ENCODE data around the gene NCAPH2. TPM values are rescaled to one million over a fixed set of nuclear protein-coding genes. Genes with fewer than 3 reads are reported as not detected.

The NCAPH2 gene
- total and polyA plus RNA-seq, 2 experiments from 2014 or later = 28.6 to 61.0 TPM

DNA sequence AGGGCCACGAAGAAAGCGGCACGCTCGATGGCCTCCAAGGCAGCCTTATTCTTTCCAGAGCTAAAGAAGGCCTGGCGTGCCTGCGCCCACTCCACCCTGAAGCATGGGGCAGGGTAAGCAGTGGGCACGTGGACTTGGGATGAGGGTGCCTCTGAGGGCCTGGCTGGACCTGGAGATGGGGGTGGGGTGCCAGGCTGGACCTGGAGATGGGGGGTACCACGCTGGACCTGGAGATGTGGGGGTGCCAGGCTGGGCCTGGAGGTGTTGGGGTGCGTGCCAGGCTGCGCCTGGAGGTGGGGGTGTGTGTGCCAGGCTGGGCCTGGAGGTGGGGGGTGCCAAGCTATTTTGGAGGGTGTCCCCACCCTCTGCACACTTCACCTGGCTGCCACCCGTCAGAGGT, 64.9 kb downstream of the NCAPH2 start:
- H3K27me3 ChIP-seq (replicated peaks; ENCODE audit: insufficient read depth) = no peaks in the 10 kb centered on the region
- no peaks in the 10 kb centered on the region; the same call in 1 of the 2 replicates for H3K4me1 ChIP-seq (ENCODE audit: insufficient read depth)
- in situ Hi-C loops (cut with MboI) = no loop called here
- no peak for DNase-seq
- H3K9me2 ChIP-seq (ENCODE audit: insufficient read depth) = no peaks in the 10 kb centered on the region
- H3F3A ChIP-seq (ENCODE audit: insufficient read depth) = no peaks in the 10 kb centered on the region
- no peak overlapping the region for H3K27ac ChIP-seq
- no peak overlapping the region for H3K9ac ChIP-seq
- no peaks in the 10 kb centered on the region for H3K79me2 ChIP-seq (ENCODE audit: insufficient read depth)
- H4K20me1 ChIP-seq (ENCODE audit: insufficient read depth) = no peaks in the 10 kb centered on the region
- no peak overlapping the region for H2AFZ ChIP-seq
- no peaks in the 10 kb centered on the region for H3K36me3 ChIP-seq (ENCODE audit: low read depth)
- no peak overlapping the region for H3K4me2 ChIP-seq (ENCODE audit: unreplicated experiment)
- TF ChIP-seq EZH2 (IDR thresholded peaks at IDR 0.05; ENCODE audit: insufficient read depth, poor library complexity, severe bottlenecking) (no peak), EZH2phosphoT487 (IDR thresholded peaks at IDR 0.05; ENCODE audit: insufficient read depth, low read depth) (no peak)
- no peak overlapping the region for H3K4me3 ChIP-seq
- H3K9me3 ChIP-seq (ENCODE audit: low read depth) = no peaks in the 10 kb centered on the region
- 84 to 85% methylated on average over 10 to 11 of the region's 11 CpGs for WGBS, 2 experiments (ENCODE audit: low coverage in 1 of 2, low lambda C conversion rate in 2 of 2, missing lambda C conversion rate in 2 of 2)

DNA sequence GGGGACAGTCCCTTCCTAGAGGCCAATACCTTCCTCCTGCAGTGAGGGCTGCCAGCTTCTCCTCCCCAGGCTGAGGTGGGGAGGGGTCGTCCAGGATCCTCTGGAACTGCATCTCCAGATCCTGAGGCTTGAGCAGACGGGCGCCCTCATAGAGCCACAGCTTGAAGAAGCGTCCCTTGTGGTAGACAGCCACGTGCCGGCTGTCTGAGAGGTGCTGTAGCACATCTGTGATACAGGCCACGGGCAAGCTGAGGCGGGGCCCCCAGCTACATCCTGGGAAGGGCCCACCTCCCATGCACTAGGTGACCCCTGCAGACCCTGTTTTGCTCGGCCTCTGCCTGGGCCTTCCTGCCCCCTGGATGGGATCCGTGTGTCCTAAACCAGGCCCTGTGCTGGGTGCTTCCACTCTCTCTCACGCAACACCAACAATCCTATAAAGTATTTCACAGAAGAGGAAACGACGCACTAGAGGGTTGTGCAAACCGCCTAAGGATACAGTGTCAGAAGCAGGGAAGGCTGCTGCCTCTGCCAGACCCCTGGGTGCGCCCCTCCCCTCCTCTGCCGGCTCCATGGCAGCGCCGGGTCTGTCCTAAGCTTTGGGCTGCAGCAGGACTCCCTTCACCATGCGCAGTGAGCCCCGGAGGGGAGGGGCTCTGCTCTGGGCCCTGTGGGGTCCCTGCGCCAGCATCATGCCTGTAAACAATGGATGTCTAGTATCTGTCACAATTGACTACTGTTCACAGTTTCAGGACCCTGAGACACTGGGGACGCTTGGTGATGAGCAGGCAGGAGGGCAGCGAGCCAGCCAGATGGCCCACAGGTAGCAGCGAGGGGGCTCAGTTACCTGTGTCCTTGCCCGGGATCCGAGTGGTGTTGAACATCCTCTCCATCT, 65.7 kb downstream of the NCAPH2 start:
- no peaks in the 10 kb centered on the region for H3K36me3 ChIP-seq (ENCODE audit: low read depth)
- in situ Hi-C loops (cut with MboI) = no loop called here
- H3K4me1 ChIP-seq (ENCODE audit: insufficient read depth) = peaks cover 7% of the 10 kb centered on the region
- H4K20me1 ChIP-seq (ENCODE audit: insufficient read depth) = no peaks in the 10 kb centered on the region
- TF ChIP-seq EZH2 (IDR thresholded peaks at IDR 0.05; ENCODE audit: insufficient read depth, poor library complexity, severe bottlenecking) = no peak
- TF ChIP-seq EZH2phosphoT487 (IDR thresholded peaks at IDR 0.05; ENCODE audit: insufficient read depth, low read depth) = no peak
- no peak overlapping the region for H3K4me3 ChIP-seq
- H3K4me2 ChIP-seq (ENCODE audit: unreplicated experiment) = no peak overlapping the region
- no peaks in the 10 kb centered on the region for H3K27me3 ChIP-seq (replicated peaks; ENCODE audit: insufficient read depth)
- no peaks in the 10 kb centered on the region for H3K79me2 ChIP-seq (ENCODE audit: insufficient read depth)
- H3K9me3 ChIP-seq (ENCODE audit: low read depth) = no peaks in the 10 kb centered on the region
- no peak overlapping the region for H3K27ac ChIP-seq
- no peak for DNase-seq
- H3F3A ChIP-seq (ENCODE audit: insufficient read depth) = no peaks in the 10 kb centered on the region
- no peak overlapping the region for H2AFZ ChIP-seq
- H3K9ac ChIP-seq = no peak overlapping the region
- no peaks in the 10 kb centered on the region for H3K9me2 ChIP-seq (ENCODE audit: insufficient read depth)
- WGBS, 2 experiments (ENCODE audit: low coverage in 1 of 2, low lambda C conversion rate in 2 of 2, missing lambda C conversion rate in 2 of 2) = 78 to 79% methylated on average over 22 to 26 of the region's 26 CpGs

- H3K79me2 ChIP-seq (ENCODE audit: insufficient read depth) = no peaks in the 10 kb centered on the region
- no peak overlapping the region for H3K4me3 ChIP-seq
- H3K36me3 ChIP-seq (ENCODE audit: low read depth) = no peaks in the 10 kb centered on the region
- H4K20me1 ChIP-seq (ENCODE audit: insufficient read depth) = no peaks in the 10 kb centered on the region
- no peak for DNase-seq
- no peaks in the 10 kb centered on the region for H3K9me3 ChIP-seq (ENCODE audit: low read depth)
- H3K9me2 ChIP-seq (ENCODE audit: insufficient read depth) = no peaks in the 10 kb centered on the region
- no peak overlapping the region for H3K4me2 ChIP-seq (ENCODE audit: unreplicated experiment)
- H3K27me3 ChIP-seq (replicated peaks; ENCODE audit: insufficient read depth) = no peaks in the 10 kb centered on the region
- H3K27ac ChIP-seq = no peak overlapping the region
- H3F3A ChIP-seq (ENCODE audit: insufficient read depth) = no peaks in the 10 kb centered on the region
- peaks cover 14% of the 10 kb centered on the region for H3K4me1 ChIP-seq (ENCODE audit: insufficient read depth)
- TF ChIP-seq EZH2phosphoT487 (IDR thresholded peaks at IDR 0.05; ENCODE audit: insufficient read depth, low read depth) (no peak), EZH2 (IDR thresholded peaks at IDR 0.05; ENCODE audit: insufficient read depth, poor library complexity, severe bottlenecking) (no peak)
- no peak overlapping the region for H2AFZ ChIP-seq
- in situ Hi-C loops (cut with MboI) = no loop called here
- H3K9ac ChIP-seq = no peak overlapping the region
- 91 to 93% methylated on average over 11 of the region's 11 CpGs for WGBS, 2 experiments (ENCODE audit: low coverage in 1 of 2, low lambda C conversion rate in 2 of 2, missing lambda C conversion rate in 2 of 2)
Measured at GRCh38 chr22:50574383-50574755, 66.3 kb downstream of the NCAPH2 start.

Other genes with a start within 250 kb of the NCAPH2 start
- gene MAPK12, start 246.5 kb upstream of the NCAPH2 start, total RNA-seq (2014; rRNA removed; shearing (Covaris generic)) = 22.8 and 28.7 TPM in 2 replicates
- gene MAPK12, start 246.5 kb upstream of the NCAPH2 start, polyA plus RNA-seq (2016; fragmentation: Nextera tagmentation; extraction: Ambion mirVana) = 20.7 and 23.2 TPM in 2 replicates
- gene MAPK11, start 237.8 kb upstream of the NCAPH2 start, total RNA-seq (2014; rRNA removed; shearing (Covaris generic)) = 9.8 and 12.3 TPM in 2 replicates
- gene MAPK11, start 237.8 kb upstream of the NCAPH2 start, polyA plus RNA-seq (2016; fragmentation: Nextera tagmentation; extraction: Ambion mirVana) = 1.0 and 1.2 TPM in 2 replicates
- gene PLXNB2, start 200.6 kb upstream of the NCAPH2 start, total RNA-seq (2014; rRNA removed; shearing (Covaris generic)) = 136 and 147 TPM in 2 replicates
- gene PLXNB2, start 200.6 kb upstream of the NCAPH2 start, polyA plus RNA-seq (2016; fragmentation: Nextera tagmentation; extraction: Ambion mirVana) = 123 and 136 TPM in 2 replicates
- 3.3 and 5.7 TPM in 2 replicates for gene DENND6B, start 181.2 kb upstream of the NCAPH2 start, total RNA-seq (2014; rRNA removed; shearing (Covaris generic))
- 6.1 and 6.6 TPM in 2 replicates for gene DENND6B, start 181.2 kb upstream of the NCAPH2 start, polyA plus RNA-seq (2016; fragmentation: Nextera tagmentation; extraction: Ambion mirVana)
- 50.0 and 58.4 TPM in 2 replicates for gene PPP6R2, start 164.9 kb upstream of the NCAPH2 start, total RNA-seq (2014; rRNA removed; shearing (Covaris generic))
- 22.2 and 22.3 TPM in 2 replicates for gene PPP6R2, start 164.9 kb upstream of the NCAPH2 start, polyA plus RNA-seq (2016; fragmentation: Nextera tagmentation; extraction: Ambion mirVana)
- gene SBF1, start 33.2 kb upstream of the NCAPH2 start, total RNA-seq (2014; rRNA removed; shearing (Covaris generic)) = 92.0 and 93.5 TPM in 2 replicates
- gene SBF1, start 33.2 kb upstream of the NCAPH2 start, polyA plus RNA-seq (2016; fragmentation: Nextera tagmentation; extraction: Ambion mirVana) = 25.2 and 27.6 TPM in 2 replicates
- 11.4 and 15.2 TPM in 2 replicates for gene ADM2, start 26.7 kb upstream of the NCAPH2 start, total RNA-seq (2014; rRNA removed; shearing (Covaris generic))
- gene ADM2, start 26.7 kb upstream of the NCAPH2 start, polyA plus RNA-seq (2016; fragmentation: Nextera tagmentation; extraction: Ambion mirVana) = 11.6 and 14.0 TPM in 2 replicates
- gene MIOX, start 21.4 kb upstream of the NCAPH2 start, total RNA-seq (2014; rRNA removed; shearing (Covaris generic)) = not detected in 2 replicates
- gene MIOX, start 21.4 kb upstream of the NCAPH2 start, polyA plus RNA-seq (2016; fragmentation: Nextera tagmentation; extraction: Ambion mirVana) = 0.16 TPM in 1 of 2 replicates, not detected in the other
- 95.0 and 124 TPM in 2 replicates for gene LMF2, start 522 bp upstream of the NCAPH2 start, total RNA-seq (2014; rRNA removed; shearing (Covaris generic))
- gene LMF2, start 522 bp upstream of the NCAPH2 start, polyA plus RNA-seq (2016; fragmentation: Nextera tagmentation; extraction: Ambion mirVana) = 101 and 106 TPM in 2 replicates
- gene SCO2, start 17.4 kb downstream of the NCAPH2 start, total RNA-seq (2014; rRNA removed; shearing (Covaris generic)) = 8.4 and 17.5 TPM in 2 replicates
- gene SCO2, start 17.4 kb downstream of the NCAPH2 start, polyA plus RNA-seq (2016; fragmentation: Nextera tagmentation; extraction: Ambion mirVana) = 11.0 and 15.0 TPM in 2 replicates
- 33.2 and 42.4 TPM in 2 replicates for gene TYMP, start 21.8 kb downstream of the NCAPH2 start, total RNA-seq (2014; rRNA removed; shearing (Covaris generic))
- 24.3 and 24.8 TPM in 2 replicates for gene TYMP, start 21.8 kb downstream of the NCAPH2 start, polyA plus RNA-seq (2016; fragmentation: Nextera tagmentation; extraction: Ambion mirVana)
- not detected in 2 replicates for gene KLHDC7B, start 37.7 kb downstream of the NCAPH2 start, total RNA-seq (2014; rRNA removed; shearing (Covaris generic))
- 0.06 TPM in 1 of 2 replicates, not detected in the other for gene KLHDC7B, start 37.7 kb downstream of the NCAPH2 start, polyA plus RNA-seq (2016; fragmentation: Nextera tagmentation; extraction: Ambion mirVana)
- gene SYCE3, start 54.7 kb downstream of the NCAPH2 start, total RNA-seq (2014; rRNA removed; shearing (Covaris generic)) = not detected in 2 replicates
- 0.49 and 0.80 TPM in 2 replicates for gene SYCE3, start 54.7 kb downstream of the NCAPH2 start, polyA plus RNA-seq (2016; fragmentation: Nextera tagmentation; extraction: Ambion mirVana)
- 1.6 and 2.9 TPM in 2 replicates for gene CPT1B, start 70.2 kb downstream of the NCAPH2 start, total RNA-seq (2014; rRNA removed; shearing (Covaris generic))
- 1.0 and 1.3 TPM in 2 replicates for gene CPT1B, start 70.2 kb downstream of the NCAPH2 start, polyA plus RNA-seq (2016; fragmentation: Nextera tagmentation; extraction: Ambion mirVana)
- gene CHKB, start 74.6 kb downstream of the NCAPH2 start, total RNA-seq (2014; rRNA removed; shearing (Covaris generic)) = 38.7 and 41.3 TPM in 2 replicates
- 30.7 and 41.7 TPM in 2 replicates for gene CHKB, start 74.6 kb downstream of the NCAPH2 start, polyA plus RNA-seq (2016; fragmentation: Nextera tagmentation; extraction: Ambion mirVana)
- 0.38 TPM in 1 of 2 replicates, not detected in the other for gene MAPK8IP2, start 92.6 kb downstream of the NCAPH2 start, total RNA-seq (2014; rRNA removed; shearing (Covaris generic))
- 0.06 and 0.09 TPM in 2 replicates for gene MAPK8IP2, start 92.6 kb downstream of the NCAPH2 start, polyA plus RNA-seq (2016; fragmentation: Nextera tagmentation; extraction: Ambion mirVana)
- gene ARSA, start 119.9 kb downstream of the NCAPH2 start, total RNA-seq (2014; rRNA removed; shearing (Covaris generic)) = 59.6 and 59.7 TPM in 2 replicates
- gene ARSA, start 119.9 kb downstream of the NCAPH2 start, polyA plus RNA-seq (2016; fragmentation: Nextera tagmentation; extraction: Ambion mirVana) = 31.7 and 32.9 TPM in 2 replicates
- gene SHANK3, start 164.6 kb downstream of the NCAPH2 start, total RNA-seq (2014; rRNA removed; shearing (Covaris generic)) = 0.51 and 0.97 TPM in 2 replicates
- gene SHANK3, start 164.6 kb downstream of the NCAPH2 start, polyA plus RNA-seq (2016; fragmentation: Nextera tagmentation; extraction: Ambion mirVana) = 0.08 and 0.10 TPM in 2 replicates
- gene ACR, start 230.0 kb downstream of the NCAPH2 start, total RNA-seq (2014; rRNA removed; shearing (Covaris generic)) = not detected in 2 replicates
- gene ACR, start 230.0 kb downstream of the NCAPH2 start, polyA plus RNA-seq (2016; fragmentation: Nextera tagmentation; extraction: Ambion mirVana) = not detected in 2 replicates

Measured in GM23248 (cell line).